Measurements from ENCODE around the gene CHD6.

DNA sequence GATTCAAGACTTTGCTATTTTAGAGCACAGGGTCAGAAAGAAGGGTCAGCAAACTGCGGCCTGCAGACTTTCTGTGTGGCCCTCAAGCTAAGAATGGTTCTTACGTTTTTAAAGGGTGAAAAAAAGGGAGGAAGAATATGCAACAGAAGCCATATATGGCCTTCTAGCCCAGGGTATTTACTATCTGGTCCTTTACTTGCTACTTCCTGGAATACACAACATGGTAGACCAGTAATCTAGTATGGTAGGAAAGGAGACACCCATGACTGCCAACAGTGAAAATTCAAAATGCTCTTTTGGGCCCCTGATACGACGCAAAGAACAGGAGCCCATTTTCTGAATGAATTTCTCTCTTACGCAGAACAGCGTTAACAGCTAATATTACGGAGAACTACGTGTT lies 191.2 kb downstream of the CHD6 start:
- no peak for TF ChIP-seq EZH2 (IDR thresholded peaks at IDR 0.05; ENCODE audit: borderline replicate concordance, low read depth, low read length, poor library complexity, severe bottlenecking)
- TF ChIP-seq, protein P1, sequence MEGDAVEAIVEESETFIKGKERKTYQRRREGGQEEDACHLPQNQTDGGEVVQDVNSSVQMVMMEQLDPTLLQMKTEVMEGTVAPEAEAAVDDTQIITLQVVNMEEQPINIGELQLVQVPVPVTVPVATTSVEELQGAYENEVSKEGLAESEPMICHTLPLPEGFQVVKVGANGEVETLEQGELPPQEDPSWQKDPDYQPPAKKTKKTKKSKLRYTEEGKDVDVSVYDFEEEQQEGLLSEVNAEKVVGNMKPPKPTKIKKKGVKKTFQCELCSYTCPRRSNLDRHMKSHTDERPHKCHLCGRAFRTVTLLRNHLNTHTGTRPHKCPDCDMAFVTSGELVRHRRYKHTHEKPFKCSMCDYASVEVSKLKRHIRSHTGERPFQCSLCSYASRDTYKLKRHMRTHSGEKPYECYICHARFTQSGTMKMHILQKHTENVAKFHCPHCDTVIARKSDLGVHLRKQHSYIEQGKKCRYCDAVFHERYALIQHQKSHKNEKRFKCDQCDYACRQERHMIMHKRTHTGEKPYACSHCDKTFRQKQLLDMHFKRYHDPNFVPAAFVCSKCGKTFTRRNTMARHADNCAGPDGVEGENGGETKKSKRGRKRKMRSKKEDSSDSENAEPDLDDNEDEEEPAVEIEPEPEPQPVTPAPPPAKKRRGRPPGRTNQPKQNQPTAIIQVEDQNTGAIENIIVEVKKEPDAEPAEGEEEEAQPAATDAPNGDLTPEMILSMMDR (conservative IDR thresholded peaks at IDR 0.05; ENCODE audit: low read depth, low read length): no peak

Data from A673 (cell line).